Fibroblast of villous mesenchyme (primary cell): ENCODE results near the gene DBNL. TPM values are rescaled to one million over a fixed set of nuclear protein-coding genes. Genes with fewer than 3 reads are reported as not detected.

Source experiments
- DNase-seq: peaks from one replicate; pipeline ENCODE4 v3.0.0-alpha.2; 2010; ENCODE audit warnings: low read depth
- H3K4me3 ChIP-seq: 2 replicates; pipeline ENCODE4 v1.5.1; 2011; ENCODE audit warnings: low read depth, mild to moderate bottlenecking, low read length
- CTCF ChIP-seq: IDR thresholded peaks from 2 replicates; pipeline ENCODE4 v1.5.1; 2012; ENCODE audit warnings: low read depth, mild to moderate bottlenecking, low read length; ENCODE audit not compliant: insufficient read depth
- total RNA-seq: library from RNA; depleted of rRNA; stranded (reverse); fragments of >200 nt; gene quantifications from 2 replicates; pipeline ENCODE4 v1.2.3, GENCODE V29; 2012

Gene DBNL
- total RNA-seq, 1 donor = 97.2 TPM

DNA sequence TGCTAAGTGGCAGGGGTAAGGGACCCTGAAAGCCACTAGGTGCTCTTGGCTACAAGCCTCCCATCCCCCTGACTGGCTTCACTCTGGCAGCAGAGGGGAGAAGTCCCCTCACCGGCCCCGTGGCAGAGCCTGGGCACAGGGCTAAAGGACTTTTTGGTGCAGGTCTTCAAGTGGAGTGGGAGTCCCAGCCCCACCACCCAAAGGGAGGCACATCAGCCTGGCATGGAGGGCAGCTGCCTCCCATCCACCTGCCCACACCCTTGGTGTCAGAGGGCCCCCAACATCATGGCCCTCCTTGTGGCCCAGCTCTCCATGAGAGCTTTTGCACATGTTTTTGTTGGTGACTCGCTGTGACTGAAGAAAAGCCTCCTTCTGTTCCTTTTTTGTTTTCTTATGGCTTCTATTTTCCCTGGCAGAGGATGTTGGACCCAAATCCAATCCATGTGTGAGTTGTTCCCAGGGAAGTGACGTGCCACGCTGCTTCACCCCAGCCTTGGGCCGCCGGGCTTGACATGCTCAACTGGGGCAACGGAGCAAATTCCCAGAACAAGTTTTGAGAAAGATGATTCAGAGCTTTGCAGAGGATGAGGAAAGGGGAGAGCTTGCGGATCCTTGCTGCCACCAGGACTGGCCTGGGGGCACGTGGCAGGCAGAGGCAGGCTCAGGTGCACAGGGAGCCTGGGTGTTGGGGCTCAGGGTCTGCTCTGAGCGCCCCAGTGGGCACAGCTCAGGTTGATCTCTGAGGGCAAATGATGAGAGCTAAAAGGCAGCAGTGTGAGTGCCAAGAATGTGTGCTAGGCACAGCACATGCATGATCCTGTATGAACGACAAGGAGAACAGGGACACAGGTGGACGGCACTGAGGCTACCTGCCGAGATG lies 57.7 kb downstream of the DBNL start:
- no peak for TF ChIP-seq CTCF
- peak; percentile 35 for DNase-seq
- H3K4me3 ChIP-seq = no peak overlapping the region

DNA sequence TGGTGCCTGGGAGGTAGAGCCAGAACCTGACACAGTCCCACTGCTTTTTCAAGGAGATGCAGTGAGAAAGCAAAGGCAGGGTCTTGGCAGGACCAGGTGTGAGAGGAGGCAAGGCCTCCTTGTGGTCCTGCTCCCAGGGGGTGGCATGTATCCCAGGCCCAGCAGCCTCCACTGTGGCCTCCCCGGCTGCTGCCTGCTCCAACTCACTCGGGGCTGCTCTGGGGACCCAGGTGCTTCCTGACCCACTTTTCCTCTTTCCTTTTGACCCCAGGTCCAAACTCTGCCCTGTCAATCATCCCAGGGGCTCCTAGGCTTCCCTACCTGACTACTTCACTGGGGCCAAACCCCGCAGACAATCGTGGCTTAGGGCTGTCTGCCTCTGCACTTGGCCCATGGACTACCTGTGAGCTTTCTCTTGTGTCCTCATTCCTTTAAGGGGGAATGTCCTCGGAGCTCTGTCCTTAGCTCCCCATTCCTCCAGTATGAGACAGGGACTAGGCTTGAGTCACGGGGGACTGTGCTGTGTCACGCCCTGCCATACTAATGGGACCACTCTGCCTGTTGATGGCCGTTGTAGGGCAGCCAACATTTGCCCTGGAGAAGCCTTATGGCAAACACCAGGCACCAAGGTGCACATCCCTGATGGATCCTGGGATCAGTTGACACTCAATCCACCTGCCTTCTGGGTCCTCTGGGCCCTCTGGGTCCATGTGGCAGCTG lies 58.5 kb downstream of the DBNL start:
- no peak overlapping the region for H3K4me3 ChIP-seq
- TF ChIP-seq CTCF = no peak
- no peak for DNase-seq

DNA sequence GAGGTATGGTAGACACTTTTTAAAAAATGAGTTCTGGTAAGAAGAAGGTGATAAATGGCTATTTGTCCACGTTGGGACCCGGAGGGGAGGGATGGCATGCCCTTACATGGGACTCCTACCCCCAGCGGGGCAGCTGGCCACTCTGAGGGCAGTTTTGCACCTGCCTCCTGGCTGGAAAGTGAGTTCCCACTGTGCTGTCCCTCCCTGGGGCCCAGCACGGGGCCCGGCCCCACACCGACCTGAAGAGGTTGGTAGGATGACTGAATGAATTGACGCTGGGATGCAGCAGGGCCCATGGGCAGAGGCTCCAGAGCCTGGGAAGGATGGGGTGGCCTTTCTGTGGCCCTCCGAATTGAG lies 59.0 kb downstream of the DBNL start:
- DNase-seq = no peak
- no peak overlapping the region for H3K4me3 ChIP-seq
- TF ChIP-seq CTCF = no peak

DNA sequence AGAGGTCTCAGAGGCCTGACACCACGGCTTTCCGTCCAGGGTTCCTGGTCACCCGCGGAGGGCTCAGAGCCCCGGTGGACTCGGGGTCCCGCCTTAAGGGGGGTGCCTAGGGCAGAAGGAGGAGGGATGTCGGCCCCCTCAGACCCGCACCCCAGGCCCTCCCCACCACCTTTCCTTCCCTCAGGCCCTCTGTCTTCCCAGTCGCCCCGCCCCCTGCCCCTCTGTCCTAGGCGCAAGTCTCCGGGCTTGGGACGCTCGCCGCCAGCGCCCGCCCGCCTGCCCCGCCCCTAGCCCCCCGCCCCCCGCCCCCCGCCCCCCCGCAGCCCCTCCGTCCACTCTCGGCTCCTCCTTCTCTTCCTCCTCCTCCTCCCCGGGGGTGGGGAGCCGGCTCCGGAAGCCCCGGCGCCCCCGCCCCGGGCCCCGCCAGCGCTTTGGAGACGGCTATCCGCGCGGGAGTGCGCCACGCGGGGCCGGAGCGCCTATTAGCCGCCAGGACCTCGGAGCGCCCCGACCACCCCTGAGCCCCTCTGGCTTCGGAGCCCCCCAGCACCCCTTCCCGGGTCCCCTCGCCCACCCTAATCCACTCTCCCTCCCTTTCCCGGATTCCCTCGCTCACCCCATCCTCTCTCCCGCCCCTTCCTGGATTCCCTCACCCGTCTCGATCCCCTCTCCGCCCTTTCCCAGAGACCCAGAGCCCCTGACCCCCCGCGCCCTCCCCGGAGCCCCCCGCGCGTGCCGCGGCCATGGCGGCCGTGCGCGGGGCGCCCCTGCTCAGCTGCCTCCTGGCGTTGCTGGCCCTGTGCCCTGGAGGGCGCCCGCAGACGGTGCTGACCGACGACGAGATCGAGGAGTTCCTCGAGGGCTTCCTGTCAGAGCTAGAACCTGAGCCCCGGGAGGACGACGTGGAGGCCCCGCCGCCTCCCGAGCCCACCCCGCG lies 59.7 kb downstream of the DBNL start, which contains the start of gene AEBP1:
AEBP1 (plus strand) TSS at position 423 of the 937 bp plus-strand sequence; CDS start at position 744, 321 bp downstream.
- peak; percentile 53 for DNase-seq
- TF ChIP-seq CTCF = no peak
- H3K4me3 ChIP-seq = peak within 1 kb of the TSS; percentile 87

DNA sequence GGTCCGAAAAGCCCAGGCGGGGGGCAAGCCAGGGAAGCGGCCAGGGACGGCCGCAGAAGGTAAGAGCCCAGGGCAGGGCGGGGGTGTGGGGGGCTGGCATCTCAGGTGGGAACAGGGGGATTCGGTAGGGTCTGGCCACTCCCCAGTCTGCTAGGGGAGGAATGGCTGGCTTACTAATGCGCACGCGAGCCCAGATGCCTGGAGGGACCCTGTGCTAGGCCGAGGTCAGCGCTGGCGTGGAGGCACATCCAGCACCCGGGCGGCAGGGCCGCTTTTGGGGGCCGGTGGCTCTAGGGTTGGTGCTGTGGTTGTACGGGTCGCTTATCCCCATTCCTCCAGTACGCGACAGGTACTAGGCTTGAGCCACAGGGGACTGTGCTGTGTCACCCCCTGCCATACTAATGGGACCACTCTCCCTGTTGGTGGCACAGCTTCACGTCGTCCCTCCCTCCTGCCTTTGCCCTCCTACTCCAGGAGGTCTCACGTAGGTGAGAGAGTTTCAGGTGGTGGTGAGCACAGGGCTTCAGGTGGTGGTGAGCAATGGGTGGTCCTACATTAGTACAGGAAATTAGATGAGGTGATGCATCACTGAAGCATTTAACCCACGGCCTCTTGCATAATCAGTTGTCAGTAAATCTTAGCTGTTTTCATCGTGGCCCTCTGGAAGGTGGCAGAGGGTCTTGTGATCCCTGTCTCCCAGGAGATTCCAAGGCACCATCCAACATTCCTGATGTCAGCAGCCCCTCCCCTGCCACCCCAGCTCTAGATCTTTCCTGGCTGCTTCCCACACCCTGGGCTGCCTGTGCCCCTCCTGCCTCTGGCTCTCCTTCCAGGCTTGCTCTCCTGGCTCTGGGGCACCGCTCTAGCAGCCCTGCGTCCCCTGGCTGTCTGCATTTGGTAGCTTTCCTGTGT lies 60.6 kb downstream of the DBNL start:
- TF ChIP-seq CTCF = peak; percentile 19
- peak; percentile 86 for DNase-seq
- H3K4me3 ChIP-seq = peak overlapping the region; percentile 87
